Neural progenitor cell (in vitro differentiated cells): ENCODE data around the gene NDUFV1. TPM values are rescaled to one million over a fixed set of nuclear protein-coding genes. Genes with fewer than 3 reads are reported as not detected.
A peak's percentile ranks its signal among the peaks of the same experiment; 100 is the strongest.
"Not testable (repeated sequence)": the region's sequence is repeated elsewhere in the genome, so short reads cannot be mapped to it uniquely, and the experiment has no call there.

Source experiments
- DNase-seq: peaks from one replicate; pipeline ENCODE4 v3.0.0-alpha.2; 2016; ENCODE audit warnings: low spot score
- H2AFZ ChIP-seq: fragments of 200-600 bp; sonication (generic); replicated peaks from 2 replicates; pipeline ENCODE4 v1.6.1; 2016; ENCODE audit warnings: antibody characterized with exemption
- H3F3A ChIP-seq: fragments of 200-600 bp; sonication (generic); 2 replicates; pipeline ENCODE4 v1.6.1; 2016; ENCODE audit warnings: antibody characterized with exemption, low read depth
- H3K27ac ChIP-seq: fragments of 200-600 bp; sonication (generic); 2 replicates; pipeline ENCODE4 v1.5.1; 2016; ENCODE audit warnings: mild to moderate bottlenecking
- H3K27me3 ChIP-seq: fragments of 200-600 bp; sonication (generic); 2 replicates; pipeline ENCODE4 v1.6.1; 2016; ENCODE audit warnings: mild to moderate bottlenecking, moderate library complexity
- H3K36me3 ChIP-seq: fragments of 200-600 bp; sonication (generic); 2 replicates; pipeline ENCODE4 v1.5.1; 2016
- H3K4me1 ChIP-seq: fragments of 200-600 bp; sonication (generic); 2 replicates; pipeline ENCODE4 v1.6.1; 2016; ENCODE audit warnings: mixed run types
- H3K4me2 ChIP-seq: fragments of 200-600 bp; sonication (generic); 2 replicates; pipeline ENCODE4 v1.6.1; 2016
- H3K4me3 ChIP-seq: fragments of 200-600 bp; sonication (generic); 2 replicates; pipeline ENCODE4 v1.5.1; 2016
- H3K79me2 ChIP-seq: fragments of 200-600 bp; sonication (generic); 2 replicates; pipeline ENCODE4 v1.6.1; 2016; ENCODE audit warnings: low read depth
- H3K9ac ChIP-seq: fragments of 200-600 bp; sonication (generic); 2 replicates; pipeline ENCODE4 v1.6.1; 2016
- H3K9me3 ChIP-seq: fragments of 200-600 bp; sonication (generic); 2 replicates; pipeline ENCODE4 v1.5.1; 2016; ENCODE audit warnings: low read depth
- H4K20me1 ChIP-seq: fragments of 200-600 bp; sonication (generic); 2 replicates; pipeline ENCODE4 v1.6.1; 2016; ENCODE audit warnings: low read depth
- H3K27ac Mint-ChIP-seq: 3 replicates; pipeline ENCODE4 v1.8.0; 2021; ENCODE audit warnings: mixed read lengths
- H3K27me3 Mint-ChIP-seq: 2 replicates; pipeline ENCODE4 v1.8.0; 2022; ENCODE audit warnings: low read depth, mild to moderate bottlenecking, inconsistent platforms, moderate library complexity, mixed read lengths; ENCODE audit not compliant: insufficient read depth
- H3K36me3 Mint-ChIP-seq: 3 replicates; pipeline ENCODE4 v1.8.0; 2021; ENCODE audit warnings: mixed read lengths
- H3K4me1 Mint-ChIP-seq: 3 replicates; pipeline ENCODE4 v1.8.0; 2021; ENCODE audit warnings: mixed read lengths
- H3K4me3 Mint-ChIP-seq: 3 replicates; pipeline ENCODE4 v1.8.0; 2021; ENCODE audit warnings: mild to moderate bottlenecking, moderate library complexity, mixed read lengths
- H3K9me3 Mint-ChIP-seq: 3 replicates; pipeline ENCODE4 v1.8.0; 2020; ENCODE audit warnings: mixed read lengths
- EZH2 ChIP-seq: fragments of 200-600 bp; sonication (generic); IDR thresholded peaks from 2 replicates; pipeline ENCODE4 v1.6.1; 2017; ENCODE audit warnings: antibody characterized with exemption, mild to moderate bottlenecking, moderate library complexity
- EZH2phosphoT487 ChIP-seq: fragments of 200-600 bp; sonication (generic); IDR thresholded peaks from 2 replicates; pipeline ENCODE4 v1.6.1; 2017; ENCODE audit warnings: antibody characterized with exemption
- total RNA-seq: library from RNA; depleted of rRNA; stranded (reverse); fragments of >200 nt; gene quantifications from 2 replicates; pipeline ENCODE4 v1.2.3, GENCODE V29; 2015; ENCODE audit warnings: low replicate concordance
- TF ChIP-seq, protein P1 (sequence below): fragments of 200-600 bp; sonication (generic); IDR thresholded peaks from 2 replicates; pipeline ENCODE4 v1.5.1; 2017; ENCODE audit warnings: antibody characterized with exemption, mild to moderate bottlenecking

The NDUFV1 gene
- total RNA-seq, 1 donor from 2014 or later = 71.0 TPM

DNA sequence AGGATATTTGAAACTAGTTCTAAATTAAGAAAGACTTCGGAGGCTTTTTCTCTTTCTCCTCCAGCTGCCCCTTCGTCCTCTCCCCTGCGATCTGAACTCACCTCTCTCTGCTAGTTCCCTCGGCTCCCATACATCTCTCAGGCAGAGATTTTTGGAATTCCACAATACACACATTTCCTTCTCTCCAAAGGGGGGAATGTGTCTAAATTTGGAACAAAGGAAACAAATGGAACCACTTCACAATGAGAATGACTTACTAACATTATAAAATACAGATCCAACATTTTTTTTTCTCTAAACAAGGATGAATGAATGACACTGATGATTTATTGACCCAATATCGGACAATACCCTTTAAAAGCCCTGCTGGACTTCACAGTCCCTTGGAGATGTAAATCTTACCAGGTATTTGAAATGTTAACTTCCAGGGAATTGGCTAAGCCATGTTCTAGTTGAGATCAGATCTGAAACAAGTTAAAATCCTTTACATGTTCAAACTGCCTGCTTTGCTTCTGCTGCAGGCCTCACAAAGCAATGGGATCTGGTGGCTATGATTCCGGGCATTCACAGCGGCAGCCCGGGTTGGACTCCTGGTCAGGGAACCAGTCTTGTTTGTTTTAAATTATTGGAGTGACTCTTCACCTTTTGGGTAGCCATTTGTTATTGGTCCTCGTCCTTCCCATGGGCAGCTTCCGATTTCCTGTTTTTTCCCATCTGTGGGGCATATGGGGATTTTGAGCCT, 43.6 kb upstream of the NDUFV1 start:
- Histone ChIP-seq H3K27me3 (no peaks in the 10 kb centered on the region), H3K4me1 (peaks cover 4% of the 10 kb centered on the region), H3K4me3 (no peak overlapping the region), H3K36me3 (no peaks in the 10 kb centered on the region), H4K20me1 (no peaks in the 10 kb centered on the region), H3K27ac (no peak overlapping the region), H3K9ac (peak overlapping the region; percentile 40), H3F3A (no peaks in the 10 kb centered on the region), H3K9me3 (no peaks in the 10 kb centered on the region), H3K79me2 (no peaks in the 10 kb centered on the region), H2AFZ (peak overlapping the region; percentile 42), H3K4me2 (no peak overlapping the region)
- Mint-ChIP-seq H3K36me3 (no peaks in the 10 kb centered on the region), H3K4me3 (no peak overlapping the region), H3K9me3 (no peaks in the 10 kb centered on the region), H3K4me1 (peaks cover 10% of the 10 kb centered on the region), H3K27ac (no peak overlapping the region), H3K27me3 (peaks cover 9% of the 10 kb centered on the region)
- DNase-seq = no peak
- TF ChIP-seq, protein P1, sequence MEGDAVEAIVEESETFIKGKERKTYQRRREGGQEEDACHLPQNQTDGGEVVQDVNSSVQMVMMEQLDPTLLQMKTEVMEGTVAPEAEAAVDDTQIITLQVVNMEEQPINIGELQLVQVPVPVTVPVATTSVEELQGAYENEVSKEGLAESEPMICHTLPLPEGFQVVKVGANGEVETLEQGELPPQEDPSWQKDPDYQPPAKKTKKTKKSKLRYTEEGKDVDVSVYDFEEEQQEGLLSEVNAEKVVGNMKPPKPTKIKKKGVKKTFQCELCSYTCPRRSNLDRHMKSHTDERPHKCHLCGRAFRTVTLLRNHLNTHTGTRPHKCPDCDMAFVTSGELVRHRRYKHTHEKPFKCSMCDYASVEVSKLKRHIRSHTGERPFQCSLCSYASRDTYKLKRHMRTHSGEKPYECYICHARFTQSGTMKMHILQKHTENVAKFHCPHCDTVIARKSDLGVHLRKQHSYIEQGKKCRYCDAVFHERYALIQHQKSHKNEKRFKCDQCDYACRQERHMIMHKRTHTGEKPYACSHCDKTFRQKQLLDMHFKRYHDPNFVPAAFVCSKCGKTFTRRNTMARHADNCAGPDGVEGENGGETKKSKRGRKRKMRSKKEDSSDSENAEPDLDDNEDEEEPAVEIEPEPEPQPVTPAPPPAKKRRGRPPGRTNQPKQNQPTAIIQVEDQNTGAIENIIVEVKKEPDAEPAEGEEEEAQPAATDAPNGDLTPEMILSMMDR = no peak
- no peak for TF ChIP-seq EZH2phosphoT487
- no peak for TF ChIP-seq EZH2

DNA sequence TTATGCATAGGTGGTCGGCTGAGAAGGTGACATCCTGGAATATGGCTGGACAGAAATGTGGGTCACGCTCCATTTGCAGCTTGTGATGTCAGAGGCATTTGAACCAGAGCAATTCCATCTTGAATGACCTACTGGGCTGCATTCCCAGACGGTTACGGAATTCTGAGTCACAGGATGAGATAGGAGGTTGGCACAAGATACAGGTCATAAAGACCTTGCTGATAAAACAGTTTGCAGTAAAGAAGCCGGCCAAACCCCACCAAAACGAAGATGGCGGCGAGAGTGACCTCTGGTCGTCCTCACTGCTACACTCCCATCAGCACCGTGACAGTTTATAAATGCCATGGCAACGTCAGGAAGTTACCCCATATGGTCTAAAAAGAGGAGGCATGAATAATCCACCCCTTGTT, 43.0 kb upstream of the NDUFV1 start:
- not testable (repeated sequence) for H3K36me3 ChIP-seq, H3K4me1 Mint-ChIP-seq, H3K27ac ChIP-seq, H3F3A ChIP-seq, H3K4me2 ChIP-seq, H3K4me3 Mint-ChIP-seq, H3K9ac ChIP-seq, H3K9me3 ChIP-seq, H3K4me3 ChIP-seq, H3K27me3 ChIP-seq, DNase-seq, H3K36me3 Mint-ChIP-seq, H3K27ac Mint-ChIP-seq, H3K27me3 Mint-ChIP-seq, H3K9me3 Mint-ChIP-seq, H3K4me1 ChIP-seq, H4K20me1 ChIP-seq, H3K79me2 ChIP-seq
- H2AFZ ChIP-seq = peak overlapping the region; percentile 42

DNA sequence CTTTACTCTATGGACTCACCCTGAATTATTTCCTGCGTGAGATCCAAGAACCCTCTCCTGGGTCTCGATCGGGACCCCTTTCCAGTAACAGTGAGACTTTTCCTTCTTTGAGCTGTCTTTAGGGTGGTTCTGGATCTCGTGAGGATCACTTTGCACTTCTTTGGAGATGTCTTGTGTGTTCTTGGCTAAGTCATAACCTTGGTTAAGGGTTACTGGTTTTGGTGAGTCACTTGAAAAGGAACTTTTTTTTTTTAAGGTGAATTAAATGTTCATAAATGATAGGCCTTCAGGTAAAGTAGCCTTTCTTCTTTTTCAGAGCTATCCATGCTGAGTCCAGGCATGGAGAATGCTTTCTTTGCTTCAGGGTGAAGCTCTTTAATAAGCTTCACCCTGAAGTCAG, 42.5 kb upstream of the NDUFV1 start:
- Histone ChIP-seq H3K27me3 (no peaks in the 10 kb centered on the region), H4K20me1 (no peaks in the 10 kb centered on the region), H3K79me2 (no peaks in the 10 kb centered on the region), H3F3A (no peaks in the 10 kb centered on the region), H3K9ac (no peak overlapping the region), H3K27ac (no peak overlapping the region), H3K4me2 (no peak overlapping the region), H3K4me1 (peaks cover 4% of the 10 kb centered on the region), H3K9me3 (no peaks in the 10 kb centered on the region), H2AFZ (no peak overlapping the region), H3K36me3 (no peaks in the 10 kb centered on the region), H3K4me3 (no peak overlapping the region)
- Mint-ChIP-seq H3K4me3 (no peak overlapping the region), H3K9me3 (no peaks in the 10 kb centered on the region), H3K4me1 (peaks cover 10% of the 10 kb centered on the region), H3K27ac (no peak overlapping the region), H3K27me3 (peaks cover 9% of the 10 kb centered on the region), H3K36me3 (no peaks in the 10 kb centered on the region)
- TF ChIP-seq EZH2phosphoT487 (no peak), EZH2 (no peak)
- TF ChIP-seq, protein P1 = no peak
- no peak for DNase-seq

DNA sequence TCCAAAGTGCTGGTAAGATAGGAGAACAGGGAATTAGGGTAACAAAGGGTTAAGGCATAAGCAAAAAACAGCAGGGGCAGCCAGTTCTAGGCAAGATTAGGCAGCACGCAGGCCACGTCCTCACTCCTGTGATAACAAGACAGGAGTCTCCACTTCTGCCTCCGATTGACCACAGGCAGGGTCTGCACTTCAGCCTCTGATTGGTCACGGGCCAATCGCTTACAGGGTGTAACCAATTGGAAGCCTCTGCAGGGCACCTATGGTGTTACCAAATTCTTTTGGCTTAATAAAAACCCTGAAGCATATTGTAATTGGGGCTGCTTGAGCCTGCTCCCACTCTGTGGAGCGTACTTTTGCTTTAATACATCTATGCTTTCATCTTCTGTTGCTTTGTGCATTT, 35.3 kb upstream of the NDUFV1 start:
- Histone ChIP-seq H4K20me1 (no peaks in the 10 kb centered on the region), H3K79me2 (no peaks in the 10 kb centered on the region), H3K4me1 (no peaks in the 10 kb centered on the region), H3K27me3 (no peaks in the 10 kb centered on the region), H3K9me3 (no peaks in the 10 kb centered on the region), H3K4me2 (no peak overlapping the region), H3K27ac (no peak overlapping the region), H3F3A (no peaks in the 10 kb centered on the region), H3K36me3 (no peaks in the 10 kb centered on the region), H2AFZ (no peak overlapping the region), H3K9ac (no peak overlapping the region), H3K4me3 (no peak overlapping the region)
- H3K4me3 Mint-ChIP-seq = no peak overlapping the region
- H3K27me3 Mint-ChIP-seq = peaks cover 15% of the 10 kb centered on the region
- TF ChIP-seq, protein P1 = no peak
- TF ChIP-seq EZH2phosphoT487 (no peak), EZH2 (no peak)
- H3K36me3 Mint-ChIP-seq = no peaks in the 10 kb centered on the region
- no peak for DNase-seq
- H3K9me3 Mint-ChIP-seq = peaks cover 11% of the 10 kb centered on the region
- H3K4me1 Mint-ChIP-seq = peaks cover 19% of the 10 kb centered on the region
- no peak overlapping the region for H3K27ac Mint-ChIP-seq
